IMR-90 (cell line): ENCODE data around the gene TSPO. TPM values are rescaled to one million over a fixed set of nuclear protein-coding genes. Genes with fewer than 3 reads are reported as not detected.

Source experiments
- ATAC-seq: fragments of 200-7000 bp; cut with Tn5 transposase; 2 replicates; pipeline ENCODE4 v1.9.1; 2020; ENCODE audit warnings: low read depth, mild to moderate bottlenecking, moderate library complexity
- BruUV-seq: library from RNA; stranded (reverse); fragments of 400-500 nt; replicated peaks from 2 replicates; lab custom pipeline; 2021; lab: Mats Ljungman, UMichigan
- CTCF ChIA-PET: fragments of 300-600 bp; formaldehyde crosslinking; extraction: SDS; loops from one replicate; lab custom pipeline; 2021; ENCODE audit warnings: antibody characterized with exemption; lab: Yijun Ruan, JAX
- POLR2A ChIA-PET: fragments of 300-600 bp; sonication (Branson Sonifier 250); formaldehyde crosslinking; loops from one replicate; lab custom pipeline; 2022; ENCODE audit warnings: antibody characterized with exemption; ENCODE audit not compliant: unreplicated experiment; lab: Charles Lee
- DNase-seq: peaks from one replicate; pipeline ENCODE4 v3.0.0; 2013
- H2AFZ ChIP-seq: replicated peaks from 2 replicates; pipeline ENCODE3; 2013; ENCODE audit warnings: low read length, mild to moderate bottlenecking; ENCODE audit not compliant: poor library complexity
- H2AK5ac ChIP-seq: 2 replicates; pipeline ENCODE4 v1.6.1; 2013; ENCODE audit warnings: low read depth, low read length, inconsistent platforms
- H2AK9ac ChIP-seq: replicated peaks from 2 replicates; pipeline ENCODE3; 2013; ENCODE audit warnings: mild to moderate bottlenecking, low read depth, low read length, moderate library complexity; ENCODE audit not compliant: poor library complexity
- H2BK120ac ChIP-seq: 2 replicates; pipeline ENCODE4 v1.6.1; 2013; ENCODE audit warnings: low read depth, low read length, inconsistent platforms
- H2BK15ac ChIP-seq: 3 replicates; pipeline ENCODE4 v1.6.1; 2013; ENCODE audit warnings: low read depth, low read length, inconsistent platforms
- H2BK20ac ChIP-seq: 2 replicates; pipeline ENCODE4 v1.6.1; 2013; ENCODE audit warnings: low read depth, mild to moderate bottlenecking, inconsistent platforms, low read length, moderate library complexity
- H2BK5ac ChIP-seq: 2 replicates; pipeline ENCODE4 v1.6.1; 2013; ENCODE audit warnings: mild to moderate bottlenecking, low read depth, low read length, inconsistent platforms; ENCODE audit not compliant: poor library complexity, severe bottlenecking
- H3K14ac ChIP-seq: replicated peaks from 2 replicates; pipeline ENCODE4 v1.6.1; 2013; ENCODE audit warnings: low read depth, low read length, inconsistent platforms
- H3K18ac ChIP-seq: 2 replicates; pipeline ENCODE4 v1.6.1; 2013; ENCODE audit warnings: low read depth, low read length, control low read depth
- H3K23ac ChIP-seq: 2 replicates; pipeline ENCODE4 v1.6.1; 2013; ENCODE audit warnings: low read depth, low read length, inconsistent platforms
- H3K27ac ChIP-seq: 2 replicates; pipeline ENCODE4 v1.5.1; 2013; ENCODE audit warnings: mild to moderate bottlenecking, control low read depth, low read length; ENCODE audit not compliant: insufficient read depth
- H3K27me3 ChIP-seq: 2 replicates; pipeline ENCODE4 v1.6.1; 2013; ENCODE audit warnings: low read length; ENCODE audit not compliant: control insufficient read depth, insufficient read depth
- H3K36me3 ChIP-seq: 2 replicates; pipeline ENCODE4 v1.6.1; 2013; ENCODE audit warnings: low read length, mixed read lengths; ENCODE audit not compliant: control insufficient read depth, insufficient read depth
- H3K4ac ChIP-seq: 2 replicates; pipeline ENCODE4 v1.6.1; 2013; ENCODE audit warnings: low read depth, low read length, inconsistent platforms
- H3K4me1 ChIP-seq: 2 replicates; pipeline ENCODE4 v1.6.1; 2013; ENCODE audit warnings: low read length, mixed read lengths; ENCODE audit not compliant: control insufficient read depth, insufficient read depth
- H3K4me2 ChIP-seq: 2 replicates; pipeline ENCODE4 v1.6.1; 2013; ENCODE audit warnings: low read depth, mild to moderate bottlenecking, control low read depth, low read length, moderate library complexity
- H3K4me3 ChIP-seq: 2 replicates; pipeline ENCODE4 v1.5.1; 2013; ENCODE audit warnings: low read depth, mild to moderate bottlenecking, control low read depth, low read length, moderate library complexity; ENCODE audit not compliant: insufficient read depth
- H3K56ac ChIP-seq: 2 replicates; pipeline ENCODE4 v1.6.1; 2013; ENCODE audit warnings: low read length, inconsistent platforms; ENCODE audit not compliant: insufficient read depth; ENCODE audit errors: extremely low read depth
- H3K79me1 ChIP-seq, 2 experiments: 2 replicates each; pipeline ENCODE4 v1.6.1; 2013; ENCODE audit warnings: low read length in 2 of 2, inconsistent platforms in 1 of 2, low read depth in 1 of 2
- H3K9ac ChIP-seq: 2 replicates; pipeline ENCODE4 v1.6.1; 2013; ENCODE audit warnings: low read depth, low read length, control low read depth
- H3K9me1 ChIP-seq: 2 replicates; pipeline ENCODE4 v1.6.1; 2013; ENCODE audit warnings: low read length, inconsistent platforms; ENCODE audit not compliant: insufficient read depth
- H3K9me3 ChIP-seq: 2 replicates; pipeline ENCODE4 v1.6.1; 2013; ENCODE audit warnings: low read length; ENCODE audit not compliant: control insufficient read depth, insufficient read depth
- H4K20me1 ChIP-seq: 2 replicates; pipeline ENCODE4 v1.6.1; 2013; ENCODE audit warnings: low read length, inconsistent platforms; ENCODE audit not compliant: insufficient read depth
- H4K5ac ChIP-seq: 2 replicates; pipeline ENCODE4 v1.6.1; 2013; ENCODE audit warnings: mild to moderate bottlenecking, low read depth, low read length, control low read depth
- H4K8ac ChIP-seq, 2 experiments: 2 replicates each; pipeline ENCODE4 v1.6.1; 2013; ENCODE audit warnings: low read depth in 2 of 2, low read length in 2 of 2, control low read depth in 1 of 2, inconsistent platforms in 1 of 2
- H4K91ac ChIP-seq: 2 replicates; pipeline ENCODE4 v1.6.1; 2013; ENCODE audit warnings: low read depth, low read length, inconsistent platforms; ENCODE audit not compliant: insufficient read depth
- MAFK ChIP-seq: IDR thresholded peaks from 2 replicates; pipeline ENCODE4 v1.6.1; 2012; ENCODE audit warnings: low read depth, low read length, improper control_type of control experiment
- MXI1 ChIP-seq: IDR thresholded peaks from 2 replicates; pipeline ENCODE4 v1.6.1; 2012; ENCODE audit warnings: low read depth, mild to moderate bottlenecking, low read length, moderate library complexity, borderline replicate concordance
- POLR2A ChIP-seq: IDR thresholded peaks from 2 replicates; pipeline ENCODE4 v1.6.1; 2012; ENCODE audit warnings: mild to moderate bottlenecking, low read depth, low read length
- RAD21 ChIP-seq: IDR thresholded peaks from 2 replicates; pipeline ENCODE4 v1.6.1; 2012; ENCODE audit warnings: low read length, improper control_type of control experiment
- RCOR1 ChIP-seq: IDR thresholded peaks from 2 replicates; pipeline ENCODE4 v1.6.1; 2012; ENCODE audit warnings: mild to moderate bottlenecking, low read length, improper control_type of control experiment; ENCODE audit not compliant: insufficient replicate concordance
- RFX5 ChIP-seq: IDR thresholded peaks from 2 replicates; pipeline ENCODE4 v1.8.0; 2012; ENCODE audit warnings: low read depth, mild to moderate bottlenecking, low read length, moderate library complexity
- WGBS, 2 experiments: methylation state at CpG; one replicate each; pipeline versions ENCODE4 v1.1.5 to v1.1.7; 2013; ENCODE audit warnings: missing lambda C conversion rate in 2 of 2; ENCODE audit not compliant: insufficient read length in 1 of 2; ENCODE audit errors: extremely low coverage in 2 of 2; 5-methylcytosine and 5-hydroxymethylcytosine counted together
- dilution Hi-C: fragments of 300-500 bp; cut with HindIII; formaldehyde crosslinking; loops from one replicate; pipeline ENCODE4 v1.14.3; 2018; ENCODE audit warnings: low sequenced_read_pairs; ENCODE audit not compliant: unreplicated experiment
- in situ Hi-C: fragments of 300-500 bp; cut with MboI; formaldehyde crosslinking; loops from 3 replicates; pipeline ENCODE4 v1.14.3; 2019; ENCODE audit warnings: low sequenced_read_pairs, inconsistent platforms, mixed read lengths
- intact Hi-C: fragments of 100-400 bp; cut with micrococcal nuclease; formaldehyde crosslinking; loops from 2 replicates; pipeline ENCODE4 v1.10.0; 2022
- polyA plus RNA-seq, 3 experiments: library from polyadenylated mRNA; depleted of rRNA; stranded (reverse); fragments of >200 nt; gene quantifications; 2 replicates each; pipeline ENCODE4 v1.2.3, GENCODE V29; 2012; ENCODE audit warnings: low replicate concordance in 1 of 3
- total RNA-seq: library from RNA; depleted of rRNA; stranded (reverse); fragments of >200 nt; gene quantifications from 2 replicates; pipeline ENCODE4 v1.2.3, GENCODE V29; 2012

The TSPO gene
- total and polyA plus RNA-seq, 2 of the 4 experiments (the other 2 are of a cell fraction) = 115 to 297 TPM

DNA sequence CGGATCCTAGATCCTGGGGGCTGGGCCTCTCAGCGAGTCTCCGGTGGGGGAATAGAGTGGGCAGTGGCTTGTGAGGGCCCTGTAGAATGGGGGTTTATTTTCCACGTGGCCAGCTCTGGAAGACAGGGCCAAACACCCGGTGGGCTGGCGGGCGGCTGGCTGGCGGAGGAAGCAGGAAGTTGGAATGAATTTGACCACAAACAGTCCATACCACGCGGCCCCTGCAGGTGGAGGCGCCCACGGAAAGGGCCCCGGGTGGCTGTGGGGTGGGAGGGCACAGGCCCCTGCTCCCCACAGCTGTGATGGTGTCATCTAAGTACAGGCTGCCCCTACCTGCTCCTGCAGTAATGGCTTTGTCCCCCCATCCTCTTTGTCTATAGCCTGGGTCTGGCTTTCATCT lies 23.2 kb upstream of the TSPO start:
- Histone ChIP-seq H4K91ac (no peak overlapping the region), H2AK9ac (peak overlapping the region; percentile 99), H3K27me3 (no peaks in the 10 kb centered on the region), H3K27ac (no peak overlapping the region), H3K4ac (no peak overlapping the region), H2BK20ac (no peak overlapping the region), H4K20me1 (no peaks in the 10 kb centered on the region), H4K5ac (no peak overlapping the region), H3K36me3 (peaks cover 9% of the 10 kb centered on the region), H3K18ac (no peak overlapping the region), H2BK120ac (no peak overlapping the region), H3K56ac (no peak overlapping the region), H3K9ac (no peak overlapping the region), H3K9me3 (no peaks in the 10 kb centered on the region), H3K4me1 (peaks cover 12% of the 10 kb centered on the region), H3K23ac (no peak overlapping the region), H3K4me2 (no peak overlapping the region), H2BK5ac (no peak overlapping the region), H3K9me1 (peaks cover 11% of the 10 kb centered on the region), H4K8ac (no peak overlapping the region), H2AFZ (peak overlapping the region; percentile 2), H3K4me3 (no peak overlapping the region), H3K14ac (no peak overlapping the region), H2AK5ac (no peak overlapping the region), H3K79me1 (no peaks in the 10 kb centered on the region), H2BK15ac (no peak overlapping the region)
- in situ Hi-C loops = no loop called here
- intact Hi-C loops = no loop called here
- BruUV-seq = no TSS peak
- ChIA-PET CTCF (no interaction called here), POLR2A (interaction anchor here (0.5 kb wide), 1 partner anchor 23 kb away, joined by 17 read pairs; the partner anchor contains the start of gene TSPO)
- no peak for DNase-seq
- no peak for ATAC-seq
- dilution Hi-C loops = no loop called here
- TF ChIP-seq POLR2A (no peak), RCOR1 (no peak), RFX5 (no peak), MXI1 (no peak), MAFK (no peak), RAD21 (no peak)
- 93% methylated on average over 5 of the region's 13 CpGs; no CpG with 5 or more reads in 1 of the 2 experiments for WGBS, 2 experiments
